HepG2 (cell line): ENCODE results near the gene ISCA1. TPM values are rescaled to one million over a fixed set of nuclear protein-coding genes. Genes with fewer than 3 reads are reported as not detected.

ENCODE experiments used
- ATAC-seq: fragments of 200-7000 bp; cut with Tn5 transposase; 3 replicates; pipeline ENCODE4 v1.9.1; 2020; ENCODE audit warnings: mild to moderate bottlenecking, moderate library complexity
- BruUV-seq: library from RNA; stranded (reverse); fragments of 400-500 nt; replicated peaks from 2 replicates; lab custom pipeline; 2021; lab: Mats Ljungman, UMichigan
- CTCF ChIA-PET: fragments of 300-600 bp; formaldehyde crosslinking; extraction: SDS; loops from one replicate; lab custom pipeline; 2021; ENCODE audit warnings: low total read pairs, inconsistent platforms, low intra/inter-chr PET ratio; lab: Yijun Ruan, JAX
- POLR2A ChIA-PET: fragments of 350-600 bp; sonication (Branson Sonifier 250); formaldehyde crosslinking; loops from one replicate; lab custom pipeline; 2020; ENCODE audit warnings: antibody characterized with exemption, inconsistent platforms; lab: Yijun Ruan, JAX
- DNase-seq: peaks from one replicate; pipeline ENCODE4 v3.0.0-alpha.2; 2015; ENCODE audit warnings: low spot score
- FAIRE-seq: peaks from 3 replicates; lab custom pipeline; 2011; peaks lifted over from hg19 to GRCh38; lab: Jason Lieb, UNC
- H2AFZ ChIP-seq: one replicate; pipeline ENCODE4 v1.6.1; 2011; ENCODE audit warnings: low read length, inconsistent platforms
- H3K27ac ChIP-seq: fragments of 300-600 bp; 3 replicates; pipeline ENCODE4 v1.8.0; 2011; ENCODE audit warnings: mixed run types, mild to moderate bottlenecking, mixed read lengths, low read length, inconsistent platforms; ENCODE audit not compliant: insufficient read depth; ENCODE audit errors: extremely low read length
- H3K27me3 ChIP-seq, 2 experiments: fragments of 200-600 bp in 1 of 2; 2 replicates in 1 of 2; 3 replicates in 1 of 2; pipeline versions ENCODE4 v1.6.0 to v1.8.0; 2011; ENCODE audit warnings: low read length in 2 of 2, mild to moderate bottlenecking in 2 of 2, moderate library complexity in 2 of 2, inconsistent platforms in 1 of 2; ENCODE audit not compliant: insufficient read depth in 2 of 2, control insufficient read depth in 1 of 2
- H3K36me3 ChIP-seq, 2 experiments: fragments of 200-600 bp in 1 of 2; replicated peaks in 1 of 2; 2 replicates in 1 of 2; 3 replicates in 1 of 2; pipeline versions ENCODE4 v1.5.1 to v1.8.0; 2011; ENCODE audit warnings: low read length in 2 of 2, inconsistent platforms in 1 of 2; ENCODE audit not compliant: insufficient read depth in 2 of 2, control insufficient read depth in 1 of 2
- H3K4me1 ChIP-seq: 2 replicates; pipeline ENCODE4 v1.5.1; 2012; ENCODE audit warnings: low read length, inconsistent platforms; ENCODE audit not compliant: insufficient read depth
- H3K4me2 ChIP-seq: 2 replicates; pipeline ENCODE4 v1.6.0; 2011; ENCODE audit warnings: low read depth, low read length, inconsistent platforms
- H3K4me3 ChIP-seq, 3 experiments: fragments of 200-600 bp in 1 of 3; sonication (generic), shearing (Covaris generic) in 1 of 3; replicated peaks in 1 of 3; 2 replicates each; pipeline ENCODE4 v1.5.1; 2011 to 2016; ENCODE audit warnings: low read length in 3 of 3, inconsistent platforms in 2 of 3, low read depth in 2 of 3, mild to moderate bottlenecking in 2 of 3, control low read depth in 1 of 3, mixed read lengths in 1 of 3; ENCODE audit not compliant: insufficient read depth in 1 of 3
- H3K79me2 ChIP-seq: one replicate; pipeline ENCODE4 v1.6.1; 2011; ENCODE audit warnings: low read length, inconsistent platforms; ENCODE audit not compliant: insufficient read depth
- H3K9ac ChIP-seq: 2 replicates; pipeline ENCODE4 v1.6.0; 2011; ENCODE audit warnings: mild to moderate bottlenecking, low read depth, low read length, inconsistent platforms; ENCODE audit not compliant: insufficient read depth
- H3K9me3 ChIP-seq: 2 replicates; pipeline ENCODE4 v1.5.1; 2012; ENCODE audit warnings: mild to moderate bottlenecking, low read length
- H4K20me1 ChIP-seq: 2 replicates; pipeline ENCODE4 v1.6.0; 2011; ENCODE audit warnings: inconsistent platforms, mild to moderate bottlenecking, low read length, moderate library complexity; ENCODE audit not compliant: insufficient read depth
- CAMTA2 ChIP-seq: sonication (generic); formaldehyde crosslinking; IDR thresholded peaks from 2 replicates; pipeline ENCODE4 v1.4.0; 2020; ENCODE audit warnings: mild to moderate bottlenecking, missing genetic modification reagents, borderline replicate concordance
- ELF1 ChIP-seq: sonication (generic); formaldehyde crosslinking; IDR thresholded peaks from 2 replicates; pipeline ENCODE4 v1.4.0; 2020; ENCODE audit warnings: missing genetic modification reagents
- GABPB1 ChIP-seq: IDR thresholded peaks from 2 replicates; pipeline ENCODE4 v1.6.1; 2016; ENCODE audit warnings: mild to moderate bottlenecking, missing genetic modification reagents, moderate library complexity, missing compliant biosample characterization
- GTF2F1 ChIP-seq: fragments of 150-350 bp; IDR thresholded peaks from 2 replicates; pipeline ENCODE4 v1.6.1; 2014; ENCODE audit warnings: low read length
- JDP2 ChIP-seq: sonication (generic); formaldehyde crosslinking; IDR thresholded peaks from 2 replicates; pipeline ENCODE4 v1.8.1; 2022; ENCODE audit warnings: missing genetic modification reagents, borderline replicate concordance
- MAFK ChIP-seq, 2 experiments: IDR thresholded peaks in 1 of 2; conservative IDR thresholded peaks in 1 of 2; 2 replicates each; pipeline ENCODE4 v1.6.1; 2011; ENCODE audit warnings: improper control_type of control experiment in 2 of 2, low read length in 2 of 2
- MED1 ChIP-seq: sonication (generic); formaldehyde crosslinking; IDR thresholded peaks from 2 replicates; pipeline ENCODE4 v1.4.0; 2020; ENCODE audit warnings: missing genetic modification reagents
- MYPOP ChIP-seq: sonication (generic); formaldehyde crosslinking; IDR thresholded peaks from 2 replicates; pipeline ENCODE4 v1.8.1; 2023; ENCODE audit warnings: mild to moderate bottlenecking, moderate library complexity, missing genetic modification reagents
- RELA ChIP-seq: sonication (generic); formaldehyde crosslinking; IDR thresholded peaks from 2 replicates; pipeline ENCODE4 v1.4.0; 2020; ENCODE audit warnings: missing genetic modification reagents
- STAG1 ChIP-seq: sonication (generic); formaldehyde crosslinking; IDR thresholded peaks from 2 replicates; pipeline ENCODE4 v1.4.0; 2020; ENCODE audit warnings: missing genetic modification reagents
- TCF12 ChIP-seq, 2 experiments: fragments of 450-650 bp in 1 of 2; sonication (generic) in 1 of 2; formaldehyde crosslinking in 1 of 2; IDR thresholded peaks; 2 replicates each; pipeline versions ENCODE4 v1.6.1 to v1.8.0; 2017 to 2022; ENCODE audit warnings: antibody characterized with exemption in 1 of 2, mild to moderate bottlenecking in 1 of 2, missing genetic modification reagents in 1 of 2, moderate library complexity in 1 of 2
- TP53 ChIP-seq: sonication (generic); formaldehyde crosslinking; conservative IDR thresholded peaks from 2 replicates; pipeline ENCODE4 v1.4.0; 2020; ENCODE audit warnings: missing genetic modification reagents
- ZBTB4 ChIP-seq: sonication (generic); formaldehyde crosslinking; IDR thresholded peaks from 2 replicates; pipeline ENCODE4 v1.4.0; 2020; ENCODE audit warnings: missing genetic modification reagents, mild to moderate bottlenecking, borderline replicate concordance
- ZNF567 ChIP-seq: sonication (generic); formaldehyde crosslinking; IDR thresholded peaks from 2 replicates; pipeline ENCODE4 v1.8.1; 2023; ENCODE audit warnings: mild to moderate bottlenecking, missing genetic modification reagents, borderline replicate concordance
- ZNF746 ChIP-seq: sonication (generic); formaldehyde crosslinking; IDR thresholded peaks from 2 replicates; pipeline ENCODE4 v1.8.0; 2022; ENCODE audit warnings: mild to moderate bottlenecking, missing genetic modification reagents
- WGBS: methylation state at CpG from one replicate; pipeline ENCODE4 v1.1.6; 2017; ENCODE audit warnings: low lambda C conversion rate; 5-methylcytosine and 5-hydroxymethylcytosine counted together
- in situ Hi-C: cut with HindIII; loops from 2 replicates; pipeline ENCODE4 v1.10.0; 2017; ENCODE audit warnings: low pct_unique_long_range_greater_than_20kb; ENCODE audit not compliant: extremely low pct_ligation_motif_present
- intact Hi-C: fragments of 100-400 bp; cut with micrococcal nuclease; formaldehyde crosslinking; loops from one replicate; pipeline ENCODE4 v1.10.0; 2022; ENCODE audit not compliant: unreplicated experiment
- polyA plus RNA-seq, 8 experiments: library from polyadenylated mRNA; depleted of rRNA in 3 of 8; stranded (reverse) in 7 of 8; unstranded in 1 of 8; fragments of >200 nt; fragmentation: Illumina TruSeq in 4 of 8; extraction: Trizol in 4 of 8; gene quantifications; 2 replicates each; pipeline versions ENCODE4 v1.2.1 to v1.2.3, GENCODE V29; 2011 to 2016; ENCODE audit warnings: low read depth in 4 of 8, missing spikeins in 1 of 8, mixed read lengths in 1 of 8; ENCODE audit not compliant: insufficient read depth in 1 of 8
- total RNA-seq, 5 experiments: library from RNA; depleted of rRNA; stranded (reverse); fragments of >200 nt; fragmentation: Illumina TruSeq; extraction: Trizol; gene quantifications; 2 replicates each; pipeline ENCODE4 v1.2.3, GENCODE V29; 2016; ENCODE audit warnings: low read depth in 1 of 5

ISCA1 gene
- total and polyA plus RNA-seq, 2 of the 13 experiments (the other 11 are each of a cell fraction or from before 2014, with no cell fraction given): 29.2 to 40.9 TPM

GRCh38 chr9:86252870-86253269, 29.5 kb downstream of the ISCA1 start:
- ChIA-PET CTCF (no interaction called here), POLR2A (no interaction called here)
- 40% methylated on average over 1 of the region's 1 CpG for WGBS
- no peaks in the 10 kb centered on the region for H3K79me2 ChIP-seq
- H3K4me2 ChIP-seq: no peak overlapping the region
- no peak overlapping the region for H2AFZ ChIP-seq
- no peaks in the 10 kb centered on the region for H3K27me3 ChIP-seq
- H3K4me3 ChIP-seq: no peak overlapping the region
- peaks cover 11% of the 10 kb centered on the region for H3K9me3 ChIP-seq
- peaks cover 4% of the 10 kb centered on the region; the same call in 1 of the 2 replicates for H3K4me1 ChIP-seq
- FAIRE-seq: no peak
- BruUV-seq: no TSS peak
- TF ChIP-seq RELA (CRISPR knock-in tag): no peak
- TF ChIP-seq TCF12 (IDR thresholded peaks at IDR 0.05): no peak
- TF ChIP-seq TCF12 (CRISPR knock-in tag; IDR thresholded peaks at IDR 0.05): no peak
- no peak overlapping the region for H3K27ac ChIP-seq
- in situ Hi-C loops: no loop called here
- no peak overlapping the region for H3K9ac ChIP-seq
- no peak for DNase-seq
- intact Hi-C loops: no loop called here
- no peak for ATAC-seq
- no peaks in the 10 kb centered on the region for H3K36me3 ChIP-seq
- no peaks in the 10 kb centered on the region for H4K20me1 ChIP-seq

- ChIA-PET CTCF (no interaction called here), POLR2A (no interaction called here)
- no peak overlapping the region for H3K9ac ChIP-seq
- H2AFZ ChIP-seq: no peak overlapping the region
- H4K20me1 ChIP-seq: no peaks in the 10 kb centered on the region
- no peak overlapping the region for H3K4me3 ChIP-seq
- DNase-seq (no peak), FAIRE-seq (no peak), ATAC-seq (no peak)
- intact Hi-C loops (no loop called here), in situ Hi-C loops (no loop called here)
- no peak overlapping the region for H3K27ac ChIP-seq
- no TSS peak for BruUV-seq
- no peak overlapping the region for H3K4me2 ChIP-seq
- H3K9me3 ChIP-seq: peaks cover 11% of the 10 kb centered on the region
- no peaks in the 10 kb centered on the region for H3K36me3 ChIP-seq
- no peaks in the 10 kb centered on the region for H3K79me2 ChIP-seq
- H3K27me3 ChIP-seq: no peaks in the 10 kb centered on the region
- H3K4me1 ChIP-seq: peaks cover 25% of the 10 kb centered on the region
- TF ChIP-seq ZNF746 (CRISPR knock-in tag) (no peak), GABPB1 (CRISPR knock-in tag) (no peak), STAG1 (no peak), MAFK (conservative IDR thresholded peaks at IDR 0.05 in 1 of 2, IDR thresholded peaks at IDR 0.05 in 1 of 2; ENCODE audit: low read length in 2 of 2) (no peak), GTF2F1 (no peak), MYPOP (CRISPR knock-in tag) (no peak), MED1 (CRISPR knock-in tag) (no peak), ZBTB4 (CRISPR knock-in tag) (no peak), CAMTA2 (CRISPR knock-in tag) (no peak), TP53 (CRISPR knock-in tag) (no peak), ZNF567 (CRISPR knock-in tag) (no peak), JDP2 (CRISPR knock-in tag) (no peak), ELF1 (CRISPR knock-in tag) (no peak)
Observed at GRCh38 chr9:86250123-86250522, 32.2 kb downstream of the ISCA1 start.
